K562 (cell line): ENCODE results near the gene NMT1. TPM values are rescaled to one million over a fixed set of nuclear protein-coding genes. Genes with fewer than 3 reads are reported as not detected.

ENCODE experiments used
- ATAC-seq: fragments of 200-7000 bp; cut with Tn5 transposase; 3 replicates; pipeline ENCODE4 v1.9.1; 2020; ENCODE audit warnings: moderate library complexity
- BruUV-seq: library from RNA; stranded (reverse); fragments of 400-500 nt; replicated peaks from 2 replicates; lab custom pipeline; 2021; lab: Mats Ljungman, UMichigan
- CTCF ChIA-PET: fragments of 300-600 bp; formaldehyde crosslinking; extraction: SDS; loops from one replicate; lab custom pipeline; 2021; ENCODE audit warnings: low intra/inter-chr PET ratio; lab: Yijun Ruan, JAX
- POLR2A ChIA-PET: fragments of 300-600, 350-650 bp; sonication (Branson Sonifier 250); formaldehyde crosslinking; extraction: SDS; loops from one replicate; lab custom pipeline; 2021; ENCODE audit warnings: antibody characterized with exemption, inconsistent platforms; lab: Yijun Ruan, JAX
- DNase-seq, 4 experiments: peaks; one replicate each; pipeline versions ENCODE4 v3.0.0 to v3.0.0-alpha.2; 2011 to 2018; ENCODE audit warnings: low spot score in 3 of 4, mixed read lengths in 3 of 4; ENCODE audit errors: extremely low read depth in 1 of 4
- FAIRE-seq: peaks from 2 replicates; lab custom pipeline; 2011; peaks lifted over from hg19 to GRCh38; lab: Jason Lieb, UNC
- H2AFZ ChIP-seq: 2 replicates; pipeline ENCODE4 v1.6.0; 2011; ENCODE audit warnings: low read depth, low read length, control low read depth, inconsistent platforms
- H3K27ac ChIP-seq: fragments of 200-600 bp; 3 replicates; pipeline ENCODE4 v1.8.0; 2011; ENCODE audit warnings: low read depth, mild to moderate bottlenecking, control low read depth, inconsistent platforms, low read length, moderate library complexity, mixed read lengths; ENCODE audit errors: extremely low read depth
- H3K27me3 ChIP-seq, 2 experiments: fragments of 300-600 bp in 1 of 2; 2 replicates in 1 of 2; 3 replicates in 1 of 2; pipeline versions ENCODE4 v1.6.0 to v1.8.0; 2011; ENCODE audit warnings: inconsistent platforms in 2 of 2, low read length in 2 of 2, mild to moderate bottlenecking in 1 of 2, mixed read lengths in 1 of 2, moderate library complexity in 1 of 2; ENCODE audit not compliant: control insufficient read depth in 2 of 2, insufficient read depth in 2 of 2
- H3K36me3 ChIP-seq: fragments of 300-600 bp; 3 replicates; pipeline ENCODE4 v1.8.0; 2011; ENCODE audit warnings: mild to moderate bottlenecking, low read length, inconsistent platforms; ENCODE audit not compliant: control insufficient read depth, insufficient read depth
- H3K4me1 ChIP-seq, 2 experiments: fragments of 200-600 bp in 1 of 2; replicated peaks in 1 of 2; 2 replicates in 1 of 2; 3 replicates in 1 of 2; pipeline versions ENCODE4 v1.5.1 to v1.8.0; 2011; ENCODE audit warnings: inconsistent platforms in 2 of 2, low read length in 2 of 2, mild to moderate bottlenecking in 1 of 2, mixed read lengths in 1 of 2, moderate library complexity in 1 of 2; ENCODE audit not compliant: control insufficient read depth in 2 of 2, insufficient read depth in 2 of 2
- H3K4me2 ChIP-seq: 2 replicates; pipeline ENCODE4 v1.6.1; 2011; ENCODE audit warnings: low read length, control low read depth, inconsistent platforms, mixed read lengths; ENCODE audit not compliant: insufficient read depth
- H3K4me3 ChIP-seq: fragments of 200-600 bp; sonication (generic), shearing (Covaris generic); 2 replicates; pipeline ENCODE4 v1.5.1; 2016; ENCODE audit warnings: control low read depth, inconsistent platforms
- H3K79me2 ChIP-seq: fragments of 200-600 bp; 3 replicates; pipeline ENCODE4 v1.8.0; 2011; ENCODE audit warnings: low read length, inconsistent platforms; ENCODE audit not compliant: control insufficient read depth, insufficient read depth
- H3K9ac ChIP-seq, 2 experiments: 2 replicates each; pipeline versions ENCODE4 v1.6.0 to v1.6.1; 2011; ENCODE audit warnings: low read depth in 2 of 2, low read length in 2 of 2, control low read depth in 1 of 2, inconsistent platforms in 1 of 2, mild to moderate bottlenecking in 1 of 2, mixed read lengths in 1 of 2; ENCODE audit not compliant: insufficient read depth in 1 of 2
- H3K9me1 ChIP-seq: one replicate; pipeline ENCODE4 v1.6.0; 2011; ENCODE audit warnings: inconsistent platforms, mild to moderate bottlenecking, low read length, moderate library complexity; ENCODE audit not compliant: control insufficient read depth, insufficient read depth
- H3K9me3 ChIP-seq: replicated peaks from 2 replicates; pipeline ENCODE4 v1.5.1; 2011; ENCODE audit warnings: low read depth, low read length, inconsistent platforms; ENCODE audit not compliant: control insufficient read depth, insufficient read depth
- H4K20me1 ChIP-seq: replicated peaks from 2 replicates; pipeline ENCODE4 v1.6.1; 2011; ENCODE audit warnings: low read length, inconsistent platforms, mixed read lengths; ENCODE audit not compliant: control insufficient read depth, insufficient read depth
- CBX5 ChIP-seq: IDR thresholded peaks from 2 replicates; pipeline ENCODE4 v1.6.1; 2014; ENCODE audit warnings: low read depth, borderline replicate concordance
- ERF ChIP-seq: fragments of 450-650 bp; formaldehyde crosslinking; IDR thresholded peaks from 2 replicates; pipeline ENCODE4 v1.4.0; 2020; ENCODE audit warnings: mild to moderate bottlenecking, mixed read lengths
- MED1 ChIP-seq: sonication (generic); formaldehyde crosslinking; IDR thresholded peaks from 2 replicates; pipeline ENCODE4 v1.8.1; 2023; ENCODE audit warnings: missing genetic modification reagents, borderline replicate concordance
- MLLT1 ChIP-seq, 2 experiments: fragments of 450-650 bp; IDR thresholded peaks; 2 replicates each; pipeline ENCODE4 v1.6.1; 2016
- PML ChIP-seq: IDR thresholded peaks from 2 replicates; pipeline ENCODE4 v1.6.1; 2012; ENCODE audit warnings: low read length, inconsistent platforms
- ZNF121 ChIP-seq: sonication (generic); formaldehyde crosslinking; conservative IDR thresholded peaks from 2 replicates; pipeline ENCODE4 v1.8.0; 2022; ENCODE audit warnings: missing genetic modification reagents
- ZNF561 ChIP-seq: fragments of 450-650 bp; formaldehyde crosslinking; conservative IDR thresholded peaks from 2 replicates; pipeline ENCODE4 v1.4.0; 2020; ENCODE audit warnings: mild to moderate bottlenecking, moderate library complexity
- ZNF583 ChIP-seq: fragments of 250-450 bp; sonication (Bioruptor Pico); IDR thresholded peaks from 2 replicates; pipeline ENCODE4 v1.4.0; 2020
- whole genome bisulfite sequencing: fragments of 100-300 bp; shearing (Covaris generic); methylation state at CpG from one replicate; pipeline ENCODE4 v1.1.6; 2016; ENCODE audit warnings: low coverage, mixed read lengths; ENCODE audit not compliant: insufficient coverage; ENCODE audit errors: missing lambda C conversion rate; 5-methylcytosine and 5-hydroxymethylcytosine counted together
- in situ Hi-C: fragments of 300-500 bp; cut with MboI; formaldehyde crosslinking; loops from 4 replicates; pipeline ENCODE4 v1.15.0; 2018; ENCODE audit warnings: inconsistent platforms, mixed read lengths
- intact Hi-C: fragments of 100-400 bp; cut with micrococcal nuclease; formaldehyde crosslinking; loops from 2 replicates; pipeline ENCODE4 v1.14.2; 2022
- polyA plus RNA-seq, 8 experiments: library from polyadenylated mRNA; depleted of rRNA in 4 of 8; stranded (reverse) in 5 of 8; unstranded in 3 of 8; fragments of >200 nt; fragmentation: Nextera tagmentation in 2 of 8; fragmentation: Illumina TruSeq in 1 of 8; extraction: Ambion mirVana in 2 of 8; extraction: Trizol in 1 of 8; gene quantifications; 2 replicates each; pipeline versions ENCODE4 v1.2.1 to v1.2.3, GENCODE V29; 2011 to 2014; ENCODE audit warnings: inconsistent platforms in 1 of 8, missing spikeins in 1 of 8
- total RNA-seq, 7 experiments: library from RNA; depleted of rRNA in 6 of 7; stranded (reverse); fragments of >200 nt in 6 of 7; fragmentation: Illumina TruSeq in 2 of 7; extraction: Trizol in 2 of 7; gene quantifications; 2 replicates each; pipeline versions ENCODE4 v1.2.1 to v1.2.3, GENCODE V29; 2011 to 2021; ENCODE audit warnings: low replicate concordance in 1 of 7
- TF ChIP-seq, protein P1 (sequence below): sonication (generic); formaldehyde crosslinking; IDR thresholded peaks from 2 replicates; pipeline ENCODE4 v1.8.0; 2022; ENCODE audit warnings: missing genetic modification reagents, mild to moderate bottlenecking, borderline replicate concordance

Gene NMT1
- total and polyA plus RNA-seq, 9 of the 15 experiments (the other 6 are each of a cell fraction or from before 2014, with no cell fraction given): 86.7 to 569 (median 213) TPM

DNA sequence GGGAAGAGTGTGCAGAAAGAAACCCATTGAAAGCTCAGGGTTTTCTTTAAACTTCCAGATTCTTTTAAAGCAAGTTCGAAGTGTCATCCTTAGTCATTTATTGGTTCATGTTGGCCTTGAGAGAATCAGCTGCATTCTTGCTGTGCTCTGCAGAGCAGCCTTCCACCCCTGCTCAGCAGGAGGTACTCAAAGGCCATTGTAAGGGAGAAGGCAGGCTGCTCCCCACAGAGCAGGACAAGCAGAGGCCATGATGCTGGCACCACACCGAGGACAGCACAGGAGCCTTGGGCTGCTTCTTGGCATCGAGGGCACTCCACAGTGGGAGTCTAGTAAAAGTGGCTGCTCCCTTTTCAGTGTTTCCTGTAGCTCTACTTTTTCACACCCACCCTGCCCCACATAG, 29.6 kb downstream of the NMT1 start (continued):
- no peak for TF ChIP-seq MLLT1 (IDR thresholded peaks at IDR 0.05)
- TF ChIP-seq PML: no peak
- no peak for TF ChIP-seq MED1 (CRISPR knock-in tag)
- no peak for TF ChIP-seq ZNF583
- TF ChIP-seq, protein P1, sequence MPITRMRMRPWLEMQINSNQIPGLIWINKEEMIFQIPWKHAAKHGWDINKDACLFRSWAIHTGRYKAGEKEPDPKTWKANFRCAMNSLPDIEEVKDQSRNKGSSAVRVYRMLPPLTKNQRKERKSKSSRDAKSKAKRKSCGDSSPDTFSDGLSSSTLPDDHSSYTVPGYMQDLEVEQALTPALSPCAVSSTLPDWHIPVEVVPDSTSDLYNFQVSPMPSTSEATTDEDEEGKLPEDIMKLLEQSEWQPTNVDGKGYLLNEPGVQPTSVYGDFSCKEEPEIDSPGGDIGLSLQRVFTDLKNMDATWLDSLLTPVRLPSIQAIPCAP: no peak

DNA sequence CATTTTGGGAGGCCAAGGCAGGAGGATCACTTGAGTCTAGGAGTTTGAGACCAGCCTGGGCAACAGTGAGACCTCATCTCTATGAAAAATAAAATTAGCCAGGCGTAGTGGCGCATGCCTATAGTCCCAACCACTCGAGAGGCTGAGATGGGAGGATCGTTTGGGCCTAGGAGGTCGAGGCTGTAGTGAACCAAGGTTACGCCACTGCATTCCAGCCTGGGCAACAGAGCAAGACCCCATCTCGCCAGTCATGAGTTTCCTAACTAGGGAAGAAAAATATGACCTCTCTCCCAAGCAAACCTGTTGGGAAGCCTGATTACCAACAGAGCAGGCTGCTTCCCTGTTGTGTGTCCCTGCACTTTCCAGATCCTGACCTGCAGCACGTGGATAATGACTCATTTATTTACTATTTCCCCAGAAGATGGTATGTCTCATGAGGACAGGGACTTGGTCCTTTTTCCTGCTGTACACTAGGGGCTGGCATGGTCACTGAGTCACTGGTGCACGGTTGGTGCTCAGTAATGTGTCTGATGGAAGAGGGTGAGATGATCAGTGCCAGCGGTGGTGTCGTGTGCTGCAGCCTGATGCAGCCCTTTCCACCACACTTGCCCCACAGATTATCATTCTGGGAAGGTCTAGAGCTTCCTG, 30.8 kb downstream of the NMT1 start:
- no peak for DNase-seq
- Histone ChIP-seq H3K36me3 (peaks cover 92% of the 10 kb centered on the region), H3K27ac (no peak overlapping the region), H3K4me2 (no peak overlapping the region), H4K20me1 (peaks cover 5% of the 10 kb centered on the region; the same call in 1 of the 2 replicates), H3K27me3 (no peaks in the 10 kb centered on the region), H3K9me1 (no peaks in the 10 kb centered on the region), H3K4me1 (no peaks in the 10 kb centered on the region), H3K9ac (no peak overlapping the region), H3K79me2 (no peaks in the 10 kb centered on the region), H3K9me3 (no peaks in the 10 kb centered on the region), H3K4me3 (no peak overlapping the region), H2AFZ (no peak overlapping the region)
- ChIA-PET POLR2A (no interaction called here), CTCF (no interaction called here)
- intact Hi-C loops: no loop called here
- ATAC-seq: no peak
- no peak for FAIRE-seq
- TF ChIP-seq ZNF561: no peak
- TF ChIP-seq ERF (CRISPR knock-in tag): no peak
- TF ChIP-seq ZNF121: peak; percentile 67
- no peak for TF ChIP-seq CBX5
- WGBS: 91% methylated on average over 11 of the region's 11 CpGs
- no TSS peak for BruUV-seq
- in situ Hi-C loops: no loop called here
